ENCODE data around the gene SLC2A9. TPM values are rescaled to one million over a fixed set of nuclear protein-coding genes. Genes with fewer than 3 reads are reported as not detected.

SLC2A9 gene
- total RNA-seq, 1 donor from 2014 or later = 9.6 TPM

- ATAC-seq (no peak), DNase-seq (ENCODE audit: missing footprints) (no peak)
- intact Hi-C loops (cut with DNase I) = no loop called here
Observed at GRCh38 chr4:10025230-10025806, 4.0 kb upstream of the SLC2A9 start.

DNA sequence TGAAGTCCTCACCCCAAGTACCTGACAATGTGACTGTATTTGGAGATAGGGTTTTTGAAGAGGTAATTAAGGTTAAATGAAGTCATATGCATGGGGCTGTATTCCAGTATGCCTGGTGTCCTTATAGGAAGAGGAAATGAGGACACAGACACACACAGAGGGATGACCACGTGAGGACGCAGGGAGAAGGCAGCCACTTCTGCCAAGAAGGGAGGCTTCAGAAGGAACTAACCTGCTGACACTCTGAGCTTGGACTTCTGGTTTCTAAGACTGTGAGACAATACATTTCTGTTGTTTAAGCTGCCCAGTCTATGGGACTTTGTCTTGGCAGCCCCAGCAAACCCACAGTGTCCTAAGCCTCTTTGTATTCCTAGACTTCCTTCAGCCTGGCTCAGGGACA is 3.0 kb upstream of the SLC2A9 start:
- intact Hi-C loops (cut with DNase I) = loop anchor here (1.0 kb wide), 1 partner anchor 23 kb away; no protein-coding TSS in a partner anchor
- no peak for DNase-seq (ENCODE audit: missing footprints)
- ATAC-seq = no peak

GRCh38 chr4:10023806-10024205 is 2.5 kb upstream of the SLC2A9 start:
- intact Hi-C loops (cut with DNase I) = loop anchor here (1.0 kb wide), 1 partner anchor 23 kb away; no protein-coding TSS in a partner anchor
- ATAC-seq (no peak), DNase-seq (ENCODE audit: missing footprints) (no peak)

DNA sequence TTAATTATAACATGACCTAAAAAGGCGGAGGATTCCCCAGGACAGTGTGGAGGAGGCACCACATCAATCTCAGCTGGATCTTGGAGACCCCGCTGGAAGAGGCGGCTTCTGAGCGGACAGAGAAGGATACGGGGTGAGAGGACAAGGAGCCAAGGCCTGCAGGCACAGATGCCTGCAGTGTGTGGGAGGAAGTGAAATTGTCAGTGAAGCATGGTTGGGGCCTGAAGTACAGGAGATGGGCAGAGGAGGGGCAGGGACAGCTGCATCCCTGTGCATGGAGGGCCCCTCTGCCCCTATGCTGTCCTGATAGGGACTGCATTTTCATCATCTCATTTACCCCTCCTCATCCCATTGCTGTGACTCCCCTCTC is 1.7 kb upstream of the SLC2A9 start:
- no peak for ATAC-seq
- intact Hi-C loops (cut with DNase I) = no loop called here
- no peak for DNase-seq (ENCODE audit: missing footprints)

GRCh38 chr4:10022346-10023049 is 1.2 kb upstream of the SLC2A9 start:
- ATAC-seq (peak; percentile 18), DNase-seq (ENCODE audit: missing footprints) (no peak)
- intact Hi-C loops (cut with DNase I) = no loop called here

- ATAC-seq = no peak
- intact Hi-C loops (cut with DNase I) = no loop called here
- no peak for DNase-seq (ENCODE audit: missing footprints)
Observed at GRCh38 chr4:10021653-10022023, 341 bp upstream of the SLC2A9 start.

- intact Hi-C loops (cut with DNase I) = no loop called here
- ATAC-seq (no peak), DNase-seq (ENCODE audit: missing footprints) (no peak)
Observed at GRCh38 chr4:10020106-10020505, 1.2 kb downstream of the SLC2A9 start.

- peak; percentile 74 for DNase-seq (ENCODE audit: missing footprints)
- ATAC-seq = peak; percentile 35
- intact Hi-C loops (cut with DNase I) = loop anchor here (1.0 to 10.0 kb wide), 5 partner anchors 44 to 485 kb away; partner anchors contain the start of gene WDR1
Observed at GRCh38 chr4:10019521-10020051, 1.7 kb downstream of the SLC2A9 start.

DNA sequence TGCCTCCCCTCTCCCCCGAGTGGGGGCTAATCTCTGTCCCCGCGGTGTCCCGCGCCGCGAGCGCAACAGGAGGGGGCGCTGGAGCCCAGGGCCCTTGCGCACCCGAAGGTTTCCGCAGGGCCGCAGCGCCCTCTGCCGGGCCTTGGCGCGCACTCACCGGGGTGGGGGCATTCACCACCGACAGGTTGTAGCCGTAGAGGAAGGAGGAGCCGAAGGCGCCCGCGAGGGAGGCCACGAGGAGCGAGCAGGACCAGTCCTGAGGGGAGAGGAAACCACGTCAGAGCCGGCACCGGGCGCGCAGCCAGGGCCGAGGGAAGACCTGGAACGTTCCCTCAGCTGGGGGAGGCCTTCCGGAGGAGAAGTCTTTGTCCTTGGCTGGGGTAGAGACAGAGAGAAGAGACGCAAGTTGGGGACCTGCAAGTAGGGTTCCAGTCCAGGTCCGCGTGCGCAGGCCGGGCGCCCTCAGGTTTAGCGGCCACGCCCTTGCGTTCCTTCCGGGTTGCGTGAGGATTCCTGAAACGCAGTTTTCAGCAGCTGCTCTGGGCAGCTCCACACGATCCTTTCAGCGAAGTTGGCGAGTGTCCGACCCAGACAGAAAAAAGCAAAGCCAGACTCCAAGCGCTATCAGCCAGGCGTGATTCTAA is 2.4 kb downstream of the SLC2A9 start:
- intact Hi-C loops (cut with DNase I) = loop anchor here (1.0 to 10.0 kb wide), 5 partner anchors 44 to 484 kb away; partner anchors contain the start of gene WDR1
- ATAC-seq (peak; percentile 96), DNase-seq (ENCODE audit: missing footprints) (peak; percentile 99)

- intact Hi-C loops (cut with DNase I) = loop anchor here (5.0 to 10.0 kb wide), 2 partner anchors 100 to 482 kb away; no protein-coding TSS in a partner anchor
- no peak for DNase-seq (ENCODE audit: missing footprints)
Observed at GRCh38 chr4:10017037-10017893, 4.0 kb downstream of the SLC2A9 start.

GRCh38 chr4:10016169-10016568 is 5.1 kb downstream of the SLC2A9 start:
- DNase-seq (ENCODE audit: missing footprints) = no peak
- ATAC-seq = no peak
- intact Hi-C loops (cut with DNase I) = loop anchor here (5.0 to 10.0 kb wide), 2 partner anchors 99 to 481 kb away; no protein-coding TSS in a partner anchor

More at GRCh38 chr4:10017037-10017893, 4.0 kb downstream of the SLC2A9 start:
- ATAC-seq = no peak

GRCh38 chr4:10015140-10015753 is 6.0 kb downstream of the SLC2A9 start:
- DNase-seq (ENCODE audit: missing footprints) (no peak), ATAC-seq (no peak)
- intact Hi-C loops (cut with DNase I) = loop anchor here (1.0 to 10.0 kb wide), 3 partner anchors 98 to 480 kb away; no protein-coding TSS in a partner anchor

DNA sequence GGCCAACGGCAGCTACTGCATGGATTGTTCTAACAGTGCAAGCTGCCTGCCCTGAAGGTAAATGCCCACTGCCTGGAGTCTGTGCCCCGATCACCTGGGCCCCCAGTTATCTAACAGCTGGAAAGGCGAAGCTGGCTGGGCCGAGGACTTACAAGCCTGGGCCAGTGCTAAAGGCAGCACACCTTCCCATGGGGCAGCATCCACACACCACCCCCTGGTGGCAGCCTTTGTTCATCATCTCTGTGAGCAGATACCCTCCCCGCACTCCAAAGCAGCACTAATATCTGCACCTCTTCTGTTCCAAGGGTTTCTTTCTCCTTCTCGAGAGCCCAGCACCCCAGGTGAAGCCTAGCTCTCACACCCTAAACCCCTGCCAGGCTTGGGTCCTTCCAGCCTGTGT is 7.6 kb downstream of the SLC2A9 start:
- DNase-seq (ENCODE audit: missing footprints) (no peak), ATAC-seq (peak; percentile 47)
- intact Hi-C loops (cut with DNase I) = loop anchor here (5.0 to 10.0 kb wide), 2 partner anchors 311 to 479 kb away; no protein-coding TSS in a partner anchor

DNA sequence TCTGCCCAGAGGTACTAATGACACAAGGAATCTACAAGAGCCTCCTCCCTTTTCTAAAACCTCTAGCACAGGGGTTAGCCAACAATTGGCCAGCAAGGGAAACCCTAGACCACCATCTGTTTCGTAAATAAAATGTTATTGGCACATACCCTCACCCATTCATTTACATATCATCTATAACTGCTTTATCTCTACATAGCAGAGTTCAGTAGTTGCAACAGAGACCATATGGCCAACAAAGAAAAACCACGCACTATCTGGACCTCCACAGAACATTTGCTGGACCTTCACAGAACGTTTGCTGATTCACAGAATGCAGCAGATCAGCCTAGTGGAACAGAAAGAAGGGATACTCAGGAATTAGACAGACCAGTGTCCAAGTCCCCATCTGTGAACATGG is 9.4 kb downstream of the SLC2A9 start:
- DNase-seq (ENCODE audit: missing footprints) (no peak), ATAC-seq (no peak)

DNA sequence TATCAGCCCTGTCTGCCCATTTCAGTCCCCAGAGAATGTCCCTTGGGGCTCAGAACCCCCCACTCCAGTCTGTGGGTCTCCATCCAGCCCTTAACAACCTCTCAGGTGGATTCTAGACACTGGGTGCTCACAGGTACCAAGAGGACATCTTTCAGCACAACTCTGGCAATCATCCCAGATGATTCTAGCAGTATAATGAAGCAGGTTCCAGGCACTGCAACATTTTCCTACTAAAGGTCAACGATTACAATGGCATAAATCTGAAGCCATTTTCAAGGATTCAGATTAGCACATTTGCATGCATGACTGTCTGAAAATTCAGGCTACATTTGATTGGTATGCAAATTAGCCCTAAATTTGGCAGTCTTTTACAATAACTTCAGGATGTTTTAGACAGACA is 10.0 kb downstream of the SLC2A9 start:
- ATAC-seq (no peak), DNase-seq (ENCODE audit: missing footprints) (no peak)
- intact Hi-C loops (cut with DNase I) = loop anchor here (5.0 to 10.0 kb wide), 2 partner anchors 309 to 476 kb away; no protein-coding TSS in a partner anchor

More for the DNA sequence above, 9.4 kb downstream of the SLC2A9 start:
- intact Hi-C loops (cut with DNase I) = loop anchor here (5.0 to 10.0 kb wide), 2 partner anchors 310 to 477 kb away; no protein-coding TSS in a partner anchor

- no peak for ATAC-seq
- intact Hi-C loops (cut with DNase I) = loop anchor here (5.0 to 10.0 kb wide), 2 partner anchors 308 to 475 kb away; no protein-coding TSS in a partner anchor
- no peak for DNase-seq (ENCODE audit: missing footprints)
Observed at GRCh38 chr4:10009861-10010500, 11.3 kb downstream of the SLC2A9 start.

- no peak for DNase-seq (ENCODE audit: missing footprints)
- no peak for ATAC-seq
- intact Hi-C loops (cut with DNase I) = no loop called here
Observed at GRCh38 chr4:10008609-10009005, 12.7 kb downstream of the SLC2A9 start.
